A673 (cell line): ENCODE results near the gene AFAP1. TPM values are rescaled to one million over a fixed set of nuclear protein-coding genes. Genes with fewer than 3 reads are reported as not detected.

ENCODE experiments used
- BruUV-seq: library from RNA; stranded (reverse); fragments of 400-500 nt; replicated peaks from 2 replicates; lab custom pipeline; 2021; lab: Mats Ljungman, UMichigan
- CTCF ChIA-PET: fragments of 300-600 bp; sonication (Branson Sonifier 250); formaldehyde crosslinking; loops from one replicate; lab custom pipeline; 2022; ENCODE audit warnings: antibody characterized with exemption; lab: Charles Lee
- POLR2A ChIA-PET: fragments of 300-600 bp; sonication (Branson Sonifier 250); formaldehyde crosslinking; loops from one replicate; lab custom pipeline; 2022; ENCODE audit warnings: antibody characterized with exemption; ENCODE audit not compliant: low non-redundant PET; lab: Charles Lee
- DNase-seq: peaks from one replicate; pipeline ENCODE4 v3.0.0-alpha.2; 2015; ENCODE audit warnings: low spot score
- H3K27ac ChIP-seq: fragments of 200-600 bp; sonication (generic); 2 replicates; pipeline ENCODE4 v1.5.1; 2016; ENCODE audit warnings: mixed run types, low read depth, mild to moderate bottlenecking, mixed read lengths, antibody characterized with exemption, low read length; ENCODE audit not compliant: poor library complexity, severe bottlenecking
- H3K27me3 ChIP-seq: fragments of 200-600 bp; sonication (generic); replicated peaks from 2 replicates; pipeline ENCODE4 v1.6.1; 2017; ENCODE audit warnings: mixed run types, low read depth, mild to moderate bottlenecking, mixed read lengths, antibody characterized with exemption, low read length; ENCODE audit not compliant: insufficient read depth, poor library complexity
- H3K36me3 ChIP-seq: fragments of 200-600 bp; sonication (generic); 2 replicates; pipeline ENCODE4 v1.6.1; 2016; ENCODE audit warnings: mixed run types, mild to moderate bottlenecking, mixed read lengths, antibody characterized with exemption, low read length; ENCODE audit not compliant: insufficient read depth, poor library complexity, severe bottlenecking
- H3K4me1 ChIP-seq: fragments of 200-600 bp; sonication (generic); 2 replicates; pipeline ENCODE4 v1.6.1; 2017; ENCODE audit warnings: mixed run types, mild to moderate bottlenecking, mixed read lengths, antibody characterized with exemption, low read length; ENCODE audit not compliant: insufficient read depth, poor library complexity, severe bottlenecking
- H3K4me3 ChIP-seq: fragments of 200-600 bp; sonication (generic); 2 replicates; pipeline ENCODE4 v1.5.1; 2016; ENCODE audit warnings: low read depth, mixed run types, mild to moderate bottlenecking, mixed read lengths, low read length; ENCODE audit not compliant: poor library complexity, severe bottlenecking
- H3K9me3 ChIP-seq: fragments of 200-600 bp; sonication (generic); 2 replicates; pipeline ENCODE4 v1.6.1; 2016; ENCODE audit warnings: mixed run types, low read depth, mild to moderate bottlenecking, mixed read lengths, antibody characterized with exemption, low read length; ENCODE audit not compliant: poor library complexity, severe bottlenecking
- EZH2 ChIP-seq: fragments of 200-600 bp; sonication (generic); IDR thresholded peaks from 2 replicates; pipeline ENCODE4 v1.6.1; 2017; ENCODE audit warnings: borderline replicate concordance, low read depth, mild to moderate bottlenecking, mixed read lengths, antibody characterized with exemption, low read length; ENCODE audit not compliant: poor library complexity, severe bottlenecking
- intact Hi-C: fragments of 100-400 bp; cut with micrococcal nuclease; formaldehyde crosslinking; loops from one replicate; pipeline ENCODE4 v1.10.0; 2022; ENCODE audit not compliant: unreplicated experiment
- total RNA-seq: library from RNA; stranded (reverse); gene quantifications from 2 replicates; pipeline ENCODE4 v1.2.3, GENCODE V29; 2021
- TF ChIP-seq, protein P1 (sequence below): fragments of 300-800, 200-600 bp; sonication (generic); conservative IDR thresholded peaks from 2 replicates; pipeline ENCODE4 v1.5.1; 2017; ENCODE audit warnings: low read depth, mild to moderate bottlenecking, antibody characterized with exemption, low read length, moderate library complexity, mixed read lengths

AFAP1 gene
- total RNA-seq, 1 experiment from 2014 or later, result 42.6 TPM

DNA sequence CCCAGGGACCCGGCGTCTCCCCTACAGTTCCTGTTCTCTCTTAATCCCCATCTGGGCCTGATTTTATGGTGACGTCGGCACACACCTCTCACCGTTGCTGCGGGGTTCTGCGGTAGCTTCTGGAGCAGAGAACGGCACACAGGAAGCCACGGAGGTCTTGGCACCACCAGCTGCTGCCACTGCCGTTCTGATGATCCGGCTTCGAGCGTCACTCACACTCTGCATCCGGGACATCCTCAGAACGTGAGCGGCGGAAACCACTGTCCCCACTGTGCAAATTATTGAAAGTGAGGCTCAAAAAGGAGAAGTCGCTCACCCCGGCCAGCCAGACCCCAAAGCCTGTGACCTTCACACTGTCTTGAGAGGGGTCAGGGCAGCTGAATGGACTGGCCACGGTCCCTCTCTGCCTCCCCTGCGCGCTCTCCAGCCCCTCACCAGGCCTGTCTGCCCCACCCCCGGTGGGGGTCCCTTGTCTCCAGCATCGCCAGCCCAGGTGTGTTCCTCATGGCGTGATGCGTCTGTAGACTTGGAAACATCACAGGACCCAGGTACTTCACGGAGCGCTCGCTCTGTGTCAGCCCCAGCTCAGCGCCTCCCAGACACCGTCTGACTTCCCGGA is 201.1 kb downstream of the AFAP1 start:
- TF ChIP-seq EZH2, result no peak
- TF ChIP-seq, protein P1, sequence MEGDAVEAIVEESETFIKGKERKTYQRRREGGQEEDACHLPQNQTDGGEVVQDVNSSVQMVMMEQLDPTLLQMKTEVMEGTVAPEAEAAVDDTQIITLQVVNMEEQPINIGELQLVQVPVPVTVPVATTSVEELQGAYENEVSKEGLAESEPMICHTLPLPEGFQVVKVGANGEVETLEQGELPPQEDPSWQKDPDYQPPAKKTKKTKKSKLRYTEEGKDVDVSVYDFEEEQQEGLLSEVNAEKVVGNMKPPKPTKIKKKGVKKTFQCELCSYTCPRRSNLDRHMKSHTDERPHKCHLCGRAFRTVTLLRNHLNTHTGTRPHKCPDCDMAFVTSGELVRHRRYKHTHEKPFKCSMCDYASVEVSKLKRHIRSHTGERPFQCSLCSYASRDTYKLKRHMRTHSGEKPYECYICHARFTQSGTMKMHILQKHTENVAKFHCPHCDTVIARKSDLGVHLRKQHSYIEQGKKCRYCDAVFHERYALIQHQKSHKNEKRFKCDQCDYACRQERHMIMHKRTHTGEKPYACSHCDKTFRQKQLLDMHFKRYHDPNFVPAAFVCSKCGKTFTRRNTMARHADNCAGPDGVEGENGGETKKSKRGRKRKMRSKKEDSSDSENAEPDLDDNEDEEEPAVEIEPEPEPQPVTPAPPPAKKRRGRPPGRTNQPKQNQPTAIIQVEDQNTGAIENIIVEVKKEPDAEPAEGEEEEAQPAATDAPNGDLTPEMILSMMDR, result no peak
- H3K36me3 ChIP-seq, result no peaks in the 10 kb centered on the region
- H3K4me1 ChIP-seq, result no peaks in the 10 kb centered on the region
- no peaks in the 10 kb centered on the region for H3K9me3 ChIP-seq
- BruUV-seq, result no TSS peak
- no peak for DNase-seq
- ChIA-PET CTCF (no interaction called here), POLR2A (no interaction called here)
- no peak overlapping the region for H3K27ac ChIP-seq
- H3K27me3 ChIP-seq, result no peaks in the 10 kb centered on the region
- H3K4me3 ChIP-seq, result no peak overlapping the region
- intact Hi-C loops, result no loop called here

DNA sequence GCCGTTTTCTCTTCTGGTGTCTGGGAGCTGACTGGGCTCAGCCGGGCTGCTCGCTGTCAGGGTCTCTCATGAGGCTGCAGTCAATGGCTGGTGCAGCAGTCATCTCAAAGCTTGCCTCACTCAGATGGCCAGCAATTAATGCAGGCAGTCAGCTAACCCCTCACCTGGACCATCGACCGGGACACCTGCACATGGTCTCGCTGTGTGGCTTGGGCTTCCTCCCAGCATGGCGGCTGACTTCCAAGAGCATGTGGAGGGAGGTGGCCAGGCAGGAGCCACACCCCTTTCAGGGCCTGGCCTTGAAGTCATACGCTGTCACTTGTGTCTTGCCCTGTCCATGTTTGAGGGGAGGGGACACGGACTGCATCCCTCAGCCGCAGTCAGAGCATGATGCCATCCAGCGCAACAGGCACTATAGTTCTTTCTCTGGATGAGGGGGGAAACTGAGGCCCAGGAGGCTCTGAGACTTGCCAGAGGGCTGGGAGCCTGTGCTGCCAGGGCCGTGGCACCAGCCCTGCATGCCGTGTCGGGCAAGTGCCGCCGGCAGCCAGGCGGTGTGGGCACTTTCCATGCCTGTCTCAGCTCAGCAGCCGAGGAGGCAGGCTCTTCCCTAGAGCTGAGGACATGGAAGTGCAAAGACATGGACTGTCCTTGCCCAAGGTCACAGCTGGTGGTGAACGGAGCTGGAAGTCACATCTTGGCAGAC is 201.8 kb downstream of the AFAP1 start:
- ChIA-PET CTCF (no interaction called here), POLR2A (no interaction called here)
- H3K27me3 ChIP-seq, result no peaks in the 10 kb centered on the region
- no peak for DNase-seq
- H3K27ac ChIP-seq, result no peak overlapping the region
- TF ChIP-seq, protein P1, result no peak
- no peak for TF ChIP-seq EZH2
- no peaks in the 10 kb centered on the region for H3K4me1 ChIP-seq
- no peaks in the 10 kb centered on the region for H3K9me3 ChIP-seq
- no peak overlapping the region for H3K4me3 ChIP-seq
- BruUV-seq, result no TSS peak
- intact Hi-C loops, result no loop called here
- no peaks in the 10 kb centered on the region for H3K36me3 ChIP-seq

DNA sequence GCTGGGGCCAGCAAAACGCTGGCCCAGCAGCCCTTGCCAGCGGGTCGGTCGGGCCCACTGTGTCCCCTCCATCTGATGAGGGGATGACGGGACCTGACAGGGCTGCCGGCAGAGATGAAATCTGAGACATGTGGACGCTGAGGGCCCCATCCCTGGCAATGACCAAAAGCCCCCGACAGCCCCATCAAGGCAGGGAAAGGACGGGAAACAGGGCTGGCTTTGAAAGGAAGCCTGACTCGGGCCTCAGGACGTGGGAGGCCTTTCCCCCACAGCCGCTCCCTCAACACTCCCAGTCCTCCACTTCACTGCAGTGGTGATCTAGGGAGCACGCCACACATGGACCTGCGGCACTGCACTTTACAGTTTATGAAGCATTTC is 202.4 kb downstream of the AFAP1 start:
- intact Hi-C loops, result no loop called here
- BruUV-seq, result no TSS peak
- Histone ChIP-seq H3K4me3 (no peak overlapping the region), H3K36me3 (no peaks in the 10 kb centered on the region), H3K27me3 (no peaks in the 10 kb centered on the region), H3K27ac (no peak overlapping the region), H3K9me3 (no peaks in the 10 kb centered on the region), H3K4me1 (no peaks in the 10 kb centered on the region)
- POLR2A ChIA-PET, result no interaction called here
- DNase-seq, result no peak
- CTCF ChIA-PET, result no interaction called here
- no peak for TF ChIP-seq EZH2
- TF ChIP-seq, protein P1, result no peak
